C4-2B (cell line): ENCODE data around the gene CDC20B.

Source experiments
- H3K27ac ChIP-seq: fragments of 450-650 bp; 2 replicates; pipeline ENCODE4 v1.5.1; 2017
- CTCF ChIP-seq: fragments of 450-650 bp; conservative IDR thresholded peaks from 2 replicates; pipeline ENCODE4 v1.5.1; 2017; ENCODE audit warnings: mild to moderate bottlenecking
- ZFX ChIP-seq: fragments of 450-650 bp; IDR thresholded peaks from 2 replicates; pipeline ENCODE4 v1.6.1; 2017

The CDC20B gene

DNA sequence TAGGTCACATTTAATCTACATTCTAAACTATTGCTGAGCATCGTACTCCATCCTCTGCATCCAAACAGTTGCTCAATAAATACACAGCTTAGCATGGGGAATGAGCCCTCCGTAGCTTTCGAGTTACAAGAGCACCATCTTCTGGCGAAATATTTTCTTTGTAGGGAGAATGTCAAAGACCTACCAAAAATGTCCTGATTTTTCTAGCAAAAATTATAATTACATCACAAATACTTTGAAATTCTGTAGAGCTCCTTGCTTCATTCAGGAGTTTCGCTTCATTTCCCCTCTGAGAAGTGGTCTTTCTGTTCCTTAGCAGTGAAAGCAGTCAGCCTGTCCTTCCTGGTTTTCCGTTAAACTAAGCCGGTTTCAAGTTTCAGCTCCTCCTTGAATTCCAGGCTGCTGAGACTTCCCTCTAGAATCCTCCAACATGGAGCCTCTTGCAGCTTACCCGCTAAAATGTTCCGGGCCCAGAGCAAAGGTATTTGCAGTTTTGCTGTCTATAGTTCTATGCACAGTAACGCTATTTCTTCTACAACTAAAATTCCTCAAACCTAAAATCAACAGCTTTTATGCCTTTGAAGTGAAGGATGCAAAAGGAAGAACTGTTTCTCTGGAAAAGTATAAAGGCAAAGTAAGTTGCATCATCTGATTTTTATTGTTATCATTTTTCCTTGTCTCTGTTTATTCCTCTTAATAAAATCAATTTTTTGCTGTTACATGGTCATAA lies 13.0 kb downstream of the CDC20B start, which contains the start of gene GPX8:
Gene GPX8 (plus strand): TSS at position 409 of the 730 bp plus-strand sequence. CDS start 22 bp downstream, at position 431.
- TF ChIP-seq CTCF (peak; percentile 88), ZFX (no peak)
- H3K27ac ChIP-seq, result no peak within 1 kb of the TSS

- TF ChIP-seq CTCF, result no peak
- no peak for TF ChIP-seq ZFX
- H3K27ac ChIP-seq, result no peak overlapping the region
These were observed 18.1 kb downstream of the CDC20B start for GRCh38 chr5:55154873-55155272.

DNA sequence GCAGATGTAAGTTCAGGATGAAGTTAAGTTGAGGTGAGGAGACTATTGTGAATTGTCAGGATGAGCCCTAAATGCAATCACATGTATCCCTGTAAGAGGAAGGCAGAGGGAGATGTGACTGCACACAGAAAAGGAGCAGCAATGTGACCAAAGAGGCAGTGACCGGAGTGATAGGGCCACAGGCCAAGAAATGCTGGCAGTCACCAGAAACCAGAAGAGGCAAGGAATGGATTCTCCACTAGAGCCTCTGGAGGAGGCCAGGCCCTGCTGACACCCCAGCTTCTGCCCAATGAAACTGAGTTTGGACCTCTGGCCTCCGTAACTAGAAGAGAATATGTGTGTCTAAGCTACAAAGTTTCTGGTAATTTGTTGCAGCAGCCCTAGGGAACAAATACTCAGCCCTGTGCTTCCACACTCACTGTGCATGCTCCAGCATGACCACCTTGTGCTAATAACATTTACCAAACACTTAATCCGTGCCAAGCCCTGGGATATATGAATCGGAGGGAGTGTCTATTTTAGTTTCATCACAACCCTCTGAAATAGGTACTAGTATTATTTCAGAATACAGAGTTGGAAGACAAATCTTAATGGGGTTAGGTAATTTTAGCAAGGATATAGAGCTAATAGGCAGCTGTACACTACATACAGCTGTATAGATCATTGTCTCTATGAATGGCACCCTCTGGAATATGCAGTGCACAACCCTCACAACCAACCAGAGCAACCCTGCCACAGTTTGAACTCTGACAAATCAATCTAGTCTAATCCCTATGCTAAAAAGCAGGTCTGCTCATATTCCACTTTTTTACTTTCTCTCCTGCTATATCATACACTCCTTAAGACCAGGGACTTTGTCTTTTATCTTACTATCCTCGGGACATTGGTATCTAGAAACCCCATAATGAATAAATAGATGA lies 20.8 kb downstream of the CDC20B start:
- TF ChIP-seq CTCF (no peak), ZFX (no peak)
- no peak overlapping the region for H3K27ac ChIP-seq

DNA sequence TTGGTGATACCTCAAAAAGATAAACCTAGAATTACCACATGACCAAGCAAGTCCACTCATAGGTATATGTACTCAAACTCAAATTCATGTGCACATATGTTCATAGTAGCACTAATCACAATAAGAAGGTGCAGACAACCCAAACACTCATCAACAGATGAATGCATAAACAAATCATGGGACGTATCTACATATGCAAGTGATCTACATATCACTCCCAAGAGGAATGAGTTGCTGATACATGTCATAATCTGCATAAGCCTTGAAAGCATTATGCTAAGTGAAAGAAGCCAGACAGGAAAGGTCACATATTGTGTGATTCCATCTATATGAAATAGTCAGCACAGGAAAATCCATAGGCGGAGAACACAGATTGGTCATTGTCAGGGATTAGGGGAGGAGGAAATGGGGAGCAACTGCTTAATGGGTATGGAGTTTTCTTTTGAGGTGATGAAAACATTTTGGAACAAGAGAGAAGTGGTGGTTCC lies 23.6 kb downstream of the CDC20B start:
- H3K27ac ChIP-seq, result no peak overlapping the region
- TF ChIP-seq CTCF (no peak), ZFX (no peak)

DNA sequence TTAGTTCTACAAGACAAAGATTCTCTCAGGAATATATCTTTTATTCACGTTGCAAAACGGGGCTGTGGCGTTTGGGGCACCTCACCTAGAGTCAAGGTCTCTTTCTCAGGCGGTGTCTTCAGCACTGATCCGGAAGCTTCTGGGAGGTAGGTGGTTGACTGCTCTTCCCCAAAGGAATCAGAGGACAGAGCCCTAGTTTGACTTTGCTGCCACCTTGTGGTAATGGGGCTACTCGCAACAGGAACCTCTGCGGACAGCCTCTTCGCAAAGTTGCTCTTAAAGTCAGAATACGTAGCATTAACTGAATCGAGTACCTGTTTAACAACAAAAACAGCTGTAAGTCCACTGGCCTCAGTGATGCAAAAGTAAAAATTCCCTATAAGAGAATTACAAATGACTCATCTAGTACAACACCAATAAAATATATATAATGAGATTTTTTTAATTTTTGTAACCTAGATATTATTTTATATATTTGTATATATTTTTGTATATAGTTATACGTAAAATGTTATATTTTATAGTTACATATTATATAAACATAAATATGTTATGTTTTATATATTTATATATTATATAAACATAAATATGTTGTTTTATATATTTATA lies 26.3 kb downstream of the CDC20B start:
- no peak for TF ChIP-seq ZFX
- TF ChIP-seq CTCF, result peak; percentile 96

DNA sequence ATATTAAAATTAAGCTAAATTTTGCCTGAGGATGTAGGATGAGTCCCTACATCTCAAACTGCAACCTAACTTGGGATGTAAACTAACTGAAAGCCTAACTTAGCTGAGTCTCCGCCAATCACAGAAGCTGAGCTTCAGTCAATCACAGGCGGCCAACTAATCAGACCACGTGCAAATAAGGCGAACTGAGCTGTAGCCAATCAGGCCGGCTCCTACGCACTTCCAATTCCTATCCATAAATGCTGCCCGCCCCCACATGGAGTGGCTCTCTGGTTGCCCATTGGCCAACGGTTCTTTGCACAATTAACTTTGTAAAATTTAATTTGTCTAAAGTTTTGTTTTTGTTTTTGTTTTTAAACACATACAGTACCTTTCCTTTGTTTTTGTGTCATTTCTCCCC lies 26.9 kb downstream of the CDC20B start:
- TF ChIP-seq CTCF, result no peak
- no peak for TF ChIP-seq ZFX

More for the DNA sequence above, 26.3 kb downstream of the CDC20B start:
- H3K27ac ChIP-seq, result no peak overlapping the region

More for the DNA sequence above, 26.9 kb downstream of the CDC20B start:
- H3K27ac ChIP-seq, result no peak overlapping the region
